GM18951 (cell line): ENCODE results near the gene SNRK.
"Not testable (repeated sequence)": the region's sequence is repeated elsewhere in the genome, so short reads cannot be mapped to it uniquely, and the experiment has no call there.

Source experiments
- POLR2A ChIP-seq: IDR thresholded peaks from 4 replicates; pipeline ENCODE4 v1.6.1; 2011; ENCODE audit warnings: mild to moderate bottlenecking; ENCODE audit not compliant: insufficient read length, insufficient read depth; ENCODE audit errors: extremely low read depth
- in situ Hi-C: fragments of 300-500 bp; cut with MboI; formaldehyde crosslinking; loops from one replicate; pipeline ENCODE4 v1.12.0; 2022; ENCODE audit warnings: low sequenced_read_pairs, mixed read lengths, inconsistent platforms; ENCODE audit not compliant: unreplicated experiment

The SNRK gene

GRCh38 chr3:43349716-43350115 lies 63.4 kb downstream of the SNRK start:
- in situ Hi-C loops, result no loop called here
- no peak for TF ChIP-seq POLR2A

GRCh38 chr3:43353393-43353792 lies 67.1 kb downstream of the SNRK start:
- TF ChIP-seq POLR2A, result no peak
- in situ Hi-C loops, result no loop called here

- no peak for TF ChIP-seq POLR2A
- in situ Hi-C loops, result no loop called here
These were observed 67.8 kb downstream of the SNRK start for GRCh38 chr3:43353923-43354670.

- in situ Hi-C loops, result not testable (repeated sequence)
These were observed 69.7 kb downstream of the SNRK start for GRCh38 chr3:43356033-43356432.

GRCh38 chr3:43361077-43361476 lies 74.7 kb downstream of the SNRK start:
- in situ Hi-C loops, result no loop called here
- no peak for TF ChIP-seq POLR2A

- no peak for TF ChIP-seq POLR2A
- in situ Hi-C loops, result no loop called here
These were observed 75.8 kb downstream of the SNRK start for GRCh38 chr3:43362183-43362582.

- no peak for TF ChIP-seq POLR2A
- in situ Hi-C loops, result no loop called here
These were observed 76.6 kb downstream of the SNRK start for GRCh38 chr3:43362961-43363360.

GRCh38 chr3:43363621-43364266 lies 77.4 kb downstream of the SNRK start:
- TF ChIP-seq POLR2A, result no peak
- in situ Hi-C loops, result no loop called here

GRCh38 chr3:43364494-43364893 lies 78.2 kb downstream of the SNRK start:
- no peak for TF ChIP-seq POLR2A
- in situ Hi-C loops, result no loop called here

- in situ Hi-C loops, result no loop called here
- no peak for TF ChIP-seq POLR2A
These were observed 78.6 kb downstream of the SNRK start for GRCh38 chr3:43364926-43365325.

GRCh38 chr3:43365601-43366305 lies 79.4 kb downstream of the SNRK start:
- in situ Hi-C loops, result no loop called here

GRCh38 chr3:43366481-43366880 lies 80.1 kb downstream of the SNRK start:
- in situ Hi-C loops, result no loop called here

More at GRCh38 chr3:43365601-43366305, 79.4 kb downstream of the SNRK start:
- TF ChIP-seq POLR2A, result no peak

GRCh38 chr3:43366885-43367284 lies 80.5 kb downstream of the SNRK start:
- in situ Hi-C loops, result no loop called here
- TF ChIP-seq POLR2A, result no peak

More at GRCh38 chr3:43366481-43366880, 80.1 kb downstream of the SNRK start:
- TF ChIP-seq POLR2A, result no peak

GRCh38 chr3:43369404-43370292 lies 83.3 kb downstream of the SNRK start:
- TF ChIP-seq POLR2A, result no peak
- in situ Hi-C loops, result loop anchor here (10.0 kb wide), 1 partner anchor 205 kb away; no protein-coding TSS in a partner anchor
